HUES48 (cell line): ENCODE results near the gene CKS1B.

Experiments used
- H3K27ac ChIP-seq: one replicate; pipeline ENCODE4 v1.7.0; 2013; ENCODE audit warnings: low read depth, low read length, inconsistent platforms
- H3K27me3 ChIP-seq: 2 replicates; pipeline ENCODE4 v1.6.1; 2013; ENCODE audit warnings: mild to moderate bottlenecking, low read length; ENCODE audit not compliant: control insufficient read depth, insufficient read depth
- H3K36me3 ChIP-seq: 2 replicates; pipeline ENCODE4 v1.6.1; 2013; ENCODE audit warnings: low read length; ENCODE audit not compliant: control insufficient read depth, insufficient read depth
- H3K4me1 ChIP-seq: 2 replicates; pipeline ENCODE4 v1.6.1; 2013; ENCODE audit warnings: mild to moderate bottlenecking, low read length; ENCODE audit not compliant: control insufficient read depth, insufficient read depth
- H3K4me3 ChIP-seq: 2 replicates; pipeline ENCODE4 v1.5.1; 2013; ENCODE audit warnings: mild to moderate bottlenecking, low read depth, low read length
- H3K9ac ChIP-seq: 2 replicates; pipeline ENCODE4 v1.6.1; 2013; ENCODE audit warnings: mild to moderate bottlenecking, low read depth, low read length, moderate library complexity
- H3K9me3 ChIP-seq: 2 replicates; pipeline ENCODE4 v1.6.1; 2013; ENCODE audit warnings: low read length; ENCODE audit not compliant: control insufficient read depth, insufficient read depth

Gene CKS1B

DNA sequence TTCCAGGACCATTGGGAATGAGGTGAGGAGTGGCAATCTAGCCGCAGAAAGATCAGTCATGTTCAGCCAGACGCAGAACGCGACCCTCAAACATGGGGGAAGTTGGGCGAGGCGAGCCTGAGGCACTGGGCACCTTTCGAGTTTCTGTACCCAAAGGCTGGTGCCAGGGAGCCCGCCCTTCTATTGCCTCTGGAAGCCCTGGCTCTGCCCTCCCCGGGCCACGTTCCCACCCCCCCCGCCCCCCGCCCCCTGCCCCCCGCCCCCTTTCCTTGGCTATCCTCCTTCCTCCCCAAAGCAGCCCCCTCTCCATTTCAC lies 25.9 kb downstream of the CKS1B start:
- peak overlapping the region; percentile 83 for H3K9ac ChIP-seq
- no peaks in the 10 kb centered on the region for H3K36me3 ChIP-seq
- peak overlapping the region; percentile 68 for H3K4me3 ChIP-seq
- H3K27ac ChIP-seq = peak overlapping the region; percentile 92
- peaks cover 12% of the 10 kb centered on the region for H3K4me1 ChIP-seq
- H3K9me3 ChIP-seq = no peaks in the 10 kb centered on the region
- H3K27me3 ChIP-seq = 0 out of 2 replicates have a peak, but pooled peaks cover 3% of the 10 kb centered on the region

DNA sequence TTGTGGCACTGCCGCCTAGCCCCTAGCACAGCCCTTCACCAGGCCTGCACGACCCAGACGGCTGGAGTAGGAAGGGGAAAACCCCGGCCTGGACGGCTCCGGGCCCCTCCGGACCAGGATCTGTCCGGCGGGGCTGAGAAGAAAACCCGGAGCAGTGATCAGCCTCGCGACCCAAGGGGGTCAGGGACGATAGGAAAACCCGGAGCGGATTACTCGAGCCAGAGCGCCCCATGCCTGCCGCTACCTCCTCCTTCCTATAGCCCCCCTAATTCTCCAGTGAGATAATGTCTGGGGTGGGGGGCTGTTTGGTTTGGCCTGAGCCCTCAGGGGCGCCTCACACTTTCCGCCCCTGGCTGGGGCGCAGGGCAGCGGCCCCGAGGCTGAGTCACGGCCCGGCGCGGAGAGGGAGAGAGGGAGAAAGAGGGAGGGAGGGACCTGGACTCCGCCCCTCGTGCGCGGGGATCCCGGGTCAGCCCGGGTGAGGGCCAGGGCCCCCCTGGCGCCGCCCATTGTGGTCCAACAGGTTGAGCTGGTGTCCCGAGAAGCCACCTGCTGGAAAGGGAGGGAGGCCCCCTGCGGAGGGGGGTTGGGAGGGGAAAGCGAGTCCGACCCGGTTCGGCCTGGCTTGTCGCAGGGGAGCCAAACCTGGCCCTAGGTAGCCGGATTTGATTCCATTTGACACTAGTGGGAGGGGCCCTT lies 26.4 kb downstream of the CKS1B start:
- peaks cover 14% of the 10 kb centered on the region for H3K4me1 ChIP-seq
- peak overlapping the region; percentile 83 for H3K9ac ChIP-seq
- peak overlapping the region; percentile 68 for H3K4me3 ChIP-seq
- 0 out of 2 replicates have a peak, but pooled peaks cover 3% of the 10 kb centered on the region for H3K27me3 ChIP-seq
- H3K36me3 ChIP-seq = no peaks in the 10 kb centered on the region
- peak overlapping the region; percentile 92 for H3K27ac ChIP-seq
- H3K9me3 ChIP-seq = no peaks in the 10 kb centered on the region

DNA sequence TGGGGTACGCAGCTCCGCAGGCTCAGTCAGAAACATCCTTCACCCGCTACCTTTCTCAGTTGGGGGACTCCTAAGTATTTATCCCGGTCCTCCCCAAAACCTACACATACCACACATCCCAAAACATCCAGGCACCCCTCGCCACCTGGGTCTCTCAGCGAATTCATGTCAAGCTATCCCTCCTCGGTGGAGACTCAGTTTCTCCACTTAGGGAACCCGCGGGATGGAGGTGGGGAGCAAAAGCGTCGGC lies 26.9 kb downstream of the CKS1B start:
- Histone ChIP-seq H3K9ac (peak overlapping the region; percentile 83; the same call in 1 of the 2 replicates), H3K27ac (peak overlapping the region; percentile 92), H3K36me3 (no peaks in the 10 kb centered on the region), H3K4me3 (peak overlapping the region; percentile 68), H3K4me1 (peaks cover 14% of the 10 kb centered on the region), H3K27me3 (0 out of 2 replicates have a peak, but pooled peaks cover 3% of the 10 kb centered on the region), H3K9me3 (no peaks in the 10 kb centered on the region)

DNA sequence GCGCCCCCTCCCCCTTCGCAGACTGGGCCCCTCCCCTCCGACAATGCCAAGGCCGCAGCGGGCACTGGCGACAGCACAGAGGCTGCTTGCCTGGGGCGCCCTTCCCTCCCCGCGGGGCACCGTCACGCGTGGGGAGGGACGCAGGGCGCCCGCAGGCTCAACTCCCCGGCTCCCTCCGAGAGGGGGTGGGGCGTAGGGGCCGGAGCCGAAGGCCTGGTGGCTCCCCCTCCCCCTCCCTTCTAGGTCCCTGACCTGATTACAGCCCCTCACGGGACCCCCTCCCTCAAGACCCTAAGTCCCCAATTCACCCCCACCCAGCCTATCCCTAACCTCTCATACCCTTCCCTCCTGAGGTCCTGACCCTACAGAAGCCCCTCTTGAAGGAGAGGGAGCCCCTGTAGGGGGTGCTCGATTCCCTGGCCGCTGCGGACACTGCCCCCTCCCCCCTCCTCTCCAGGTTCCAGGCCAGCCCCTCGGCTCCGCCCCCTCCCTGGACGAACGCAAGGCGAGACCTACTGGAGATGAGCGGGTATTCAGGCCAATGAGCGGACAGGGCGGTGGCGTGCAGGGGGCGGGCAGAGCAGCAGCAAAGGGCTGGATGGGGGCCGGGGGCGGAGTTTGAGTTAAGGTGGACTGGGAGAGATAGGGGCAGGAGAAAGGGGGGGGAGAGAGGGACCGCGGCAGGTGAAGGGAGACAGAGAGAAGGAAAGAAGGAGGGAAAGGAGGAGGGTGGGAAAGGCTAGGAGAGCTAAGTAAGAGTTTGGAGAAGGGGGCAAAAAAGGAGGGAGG lies 27.4 kb downstream of the CKS1B start:
- Histone ChIP-seq H3K4me3 (peak overlapping the region; percentile 68), H3K27me3 (0 out of 2 replicates have a peak, but pooled peaks cover 3% of the 10 kb centered on the region), H3K36me3 (no peaks in the 10 kb centered on the region), H3K9me3 (no peaks in the 10 kb centered on the region), H3K4me1 (peaks cover 14% of the 10 kb centered on the region), H3K27ac (peak overlapping the region; percentile 92), H3K9ac (peak overlapping the region; percentile 83; the same call in 1 of the 2 replicates)

DNA sequence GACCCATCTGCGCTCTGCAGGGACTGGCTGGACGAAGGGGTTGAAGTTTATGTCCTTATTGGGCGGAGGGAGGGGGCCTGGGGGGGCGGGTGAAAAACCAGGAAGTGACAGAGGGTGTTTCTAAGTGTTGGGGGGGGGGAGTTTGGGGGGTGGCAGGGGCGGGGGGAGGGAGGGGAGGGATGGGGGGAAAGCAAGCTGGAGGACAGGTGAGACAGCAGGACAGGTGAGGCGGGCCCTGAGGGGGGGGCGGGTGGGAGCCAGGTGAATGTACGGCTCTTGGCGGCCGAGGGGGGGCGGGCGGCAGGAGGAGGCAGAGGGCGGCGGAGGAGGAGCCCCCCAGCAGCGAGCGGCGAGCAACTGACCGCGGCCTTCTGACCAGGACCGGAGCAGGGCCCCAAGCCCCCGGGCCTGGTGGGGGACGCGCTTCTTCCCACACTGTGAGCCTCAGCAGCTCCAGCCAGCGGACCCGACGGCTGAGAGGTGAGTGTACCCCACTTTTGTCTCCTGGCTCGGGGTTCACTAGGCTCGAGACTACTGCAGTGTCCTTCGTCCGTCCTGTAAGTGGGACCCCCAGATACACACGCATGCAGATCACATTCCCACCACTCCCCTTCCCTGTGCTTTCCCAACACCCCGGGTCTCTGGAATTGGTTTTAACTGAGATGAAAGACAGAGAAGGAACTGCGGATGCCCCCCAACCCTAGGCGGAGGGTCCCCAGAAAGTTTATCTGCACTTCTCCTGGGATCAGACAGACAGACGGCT lies 28.2 kb downstream of the CKS1B start, which contains the start of gene ZBTB7B:
ZBTB7B (plus strand) TSS at position 339 of the 763 bp plus-strand sequence. CDS start 11,859 bp downstream, outside the sequence.
- H3K36me3 ChIP-seq = no peaks in the 10 kb centered on the region
- no peaks in the 10 kb centered on the region for H3K9me3 ChIP-seq
- H3K27ac ChIP-seq = peak within 1 kb of the TSS; percentile 92
- H3K9ac ChIP-seq = peak within 1 kb of the TSS; percentile 64; the same call in 1 of the 2 replicates
- H3K27me3 ChIP-seq = 0 out of 2 replicates have a peak, but pooled peaks cover 2% of the 10 kb centered on the region
- H3K4me1 ChIP-seq = peaks cover 14% of the 10 kb centered on the region
- H3K4me3 ChIP-seq = peak within 1 kb of the TSS; percentile 84

DNA sequence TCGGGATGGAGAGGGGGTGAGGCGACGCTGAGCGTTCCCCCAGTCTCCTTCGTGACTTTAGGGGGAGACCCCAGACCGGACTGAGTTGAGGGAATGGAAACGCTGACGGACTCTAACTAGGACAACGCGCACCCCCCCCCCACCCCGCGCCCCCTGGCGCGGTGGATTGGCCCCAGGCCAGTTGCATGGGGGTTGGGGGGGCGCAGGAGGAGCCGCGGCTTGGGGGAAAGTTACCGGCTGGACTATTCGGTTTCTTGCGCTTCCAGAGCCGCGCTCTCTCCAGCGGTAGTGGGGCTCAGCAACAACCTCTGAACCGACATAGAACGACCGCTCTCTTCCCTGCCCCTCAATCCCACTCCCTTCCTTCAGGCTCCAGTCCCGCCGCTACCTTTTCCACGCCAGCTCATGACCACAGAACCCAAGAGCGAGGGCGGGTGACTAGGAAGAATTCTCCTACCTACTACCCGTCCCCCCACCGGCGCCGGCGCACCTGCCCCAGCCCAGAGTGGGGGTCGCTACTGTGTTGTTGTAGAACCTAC lies 28.8 kb downstream of the CKS1B start:
- Histone ChIP-seq H3K9ac (peak overlapping the region; percentile 64; the same call in 1 of the 2 replicates), H3K27ac (peak overlapping the region; percentile 81), H3K4me1 (peaks cover 14% of the 10 kb centered on the region), H3K9me3 (no peaks in the 10 kb centered on the region), H3K4me3 (peak overlapping the region; percentile 84), H3K36me3 (no peaks in the 10 kb centered on the region), H3K27me3 (no peaks in the 10 kb centered on the region)

DNA sequence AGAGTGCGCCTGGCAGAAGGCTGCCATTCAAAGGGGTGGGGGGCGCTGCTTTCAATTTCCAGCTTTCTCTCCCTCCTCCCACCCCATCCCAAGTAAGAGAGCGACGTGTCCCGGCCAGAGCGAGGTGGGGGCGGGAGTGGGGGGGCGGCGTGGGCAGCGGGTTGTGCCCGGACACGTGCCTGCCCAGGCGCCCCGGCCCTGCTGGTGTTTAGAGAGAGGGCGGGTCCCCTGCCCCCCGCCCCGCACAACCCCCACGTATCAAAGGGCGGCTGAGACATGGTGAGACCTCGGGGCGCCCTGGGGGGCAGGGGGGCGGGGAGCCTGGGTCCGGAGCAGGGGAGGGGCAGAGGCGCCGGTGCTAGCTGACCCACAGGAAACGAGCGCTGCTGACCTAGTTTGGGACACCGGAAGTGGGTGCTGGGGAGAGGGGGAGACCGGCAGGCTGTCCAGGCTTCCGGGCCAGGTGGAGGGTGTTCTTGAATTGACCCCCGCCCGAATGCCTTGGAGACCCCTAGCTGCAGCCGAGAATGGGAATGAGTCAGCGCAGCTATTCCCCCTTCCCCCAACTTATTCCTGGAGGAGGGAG lies 29.4 kb downstream of the CKS1B start:
- Histone ChIP-seq H3K36me3 (no peaks in the 10 kb centered on the region), H3K4me1 (peaks cover 14% of the 10 kb centered on the region), H3K4me3 (peak overlapping the region; percentile 84), H3K27me3 (no peaks in the 10 kb centered on the region), H3K9ac (peak overlapping the region; percentile 64; the same call in 1 of the 2 replicates), H3K9me3 (no peaks in the 10 kb centered on the region), H3K27ac (peak overlapping the region; percentile 81)

DNA sequence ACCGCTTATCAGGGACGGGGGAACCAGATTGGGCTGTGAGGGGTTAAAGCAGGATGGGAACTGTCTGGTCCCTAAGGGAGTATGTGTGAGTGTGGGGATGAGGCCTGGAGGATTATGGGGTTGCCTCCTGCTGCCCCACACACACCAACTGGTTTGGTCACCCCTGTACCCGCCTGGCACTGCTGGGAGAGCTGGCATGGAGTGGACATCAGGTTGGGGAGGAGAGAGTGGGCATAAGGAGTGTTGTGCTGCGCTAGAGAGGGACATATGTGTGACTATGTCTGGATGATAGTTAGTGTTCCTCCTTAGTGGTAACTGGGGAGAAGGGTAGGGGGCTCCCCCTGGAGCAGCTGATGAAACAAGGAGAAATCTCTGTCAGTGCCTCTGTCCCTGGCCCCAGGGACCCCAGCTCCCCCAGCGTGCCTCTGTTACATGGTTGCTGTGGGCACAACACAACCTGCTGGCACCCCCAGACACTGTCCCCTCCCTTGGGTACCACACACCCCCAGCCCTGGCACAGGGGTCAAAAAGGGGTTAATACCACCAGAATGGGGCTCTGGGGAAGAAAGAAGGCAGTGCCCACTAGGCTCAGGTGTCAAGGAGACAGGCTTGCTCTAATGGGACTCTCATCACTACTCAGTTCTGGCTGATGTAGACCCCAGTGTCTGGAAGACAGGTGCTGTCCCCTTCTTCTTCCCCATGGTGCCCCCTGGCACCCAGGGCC lies 30.0 kb downstream of the CKS1B start:
- Histone ChIP-seq H3K9ac (peak overlapping the region; percentile 55; the same call in 1 of the 2 replicates), H3K4me1 (peaks cover 14% of the 10 kb centered on the region), H3K27ac (peak overlapping the region; percentile 81), H3K36me3 (no peaks in the 10 kb centered on the region), H3K9me3 (no peaks in the 10 kb centered on the region), H3K27me3 (no peaks in the 10 kb centered on the region), H3K4me3 (peak overlapping the region; percentile 84)

DNA sequence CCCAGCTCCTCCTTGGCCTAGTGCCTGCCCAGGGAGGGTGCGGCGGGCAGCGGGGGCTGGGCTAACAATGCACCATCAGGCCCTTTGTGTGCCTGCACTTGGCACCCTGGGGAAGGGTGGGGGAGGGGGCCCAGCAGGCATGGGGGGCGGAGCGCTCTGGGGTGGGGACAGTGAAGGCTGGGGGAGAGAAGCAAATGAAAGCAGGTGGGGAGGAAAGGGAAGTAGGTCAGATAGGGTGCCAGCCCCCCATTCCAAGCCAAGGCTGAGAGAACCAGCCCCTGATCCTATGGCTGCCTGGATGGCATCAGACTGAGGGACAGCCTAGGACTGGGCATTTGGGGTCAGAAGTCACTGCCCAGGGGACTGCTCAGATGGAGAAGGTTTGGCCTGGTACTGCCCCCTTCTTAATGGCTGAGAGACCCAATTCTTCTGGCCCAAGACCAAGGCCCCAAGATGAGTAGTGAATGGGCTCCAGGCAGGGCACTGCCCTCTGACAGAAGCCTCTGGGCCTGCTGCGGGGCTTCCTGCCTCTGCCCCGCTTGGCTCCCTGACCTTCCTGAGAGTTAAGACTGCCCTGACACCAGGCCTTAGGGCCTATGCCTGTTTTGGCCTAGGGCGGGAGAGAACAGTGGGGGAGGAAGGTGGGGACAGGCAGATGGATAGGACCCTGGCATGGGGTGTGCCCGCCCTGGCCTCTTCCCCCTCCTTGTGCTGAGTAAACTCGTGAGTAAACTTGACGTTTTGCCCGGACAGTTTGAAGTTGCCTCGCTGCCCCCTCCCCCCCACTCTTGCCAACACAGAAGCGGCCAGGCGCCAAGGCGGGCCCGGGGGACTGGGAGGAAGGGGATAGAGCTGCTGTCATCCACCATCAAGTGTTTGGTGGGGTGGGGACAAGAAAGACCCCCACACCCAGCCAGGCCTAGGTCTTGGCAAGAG lies 30.9 kb downstream of the CKS1B start:
- H3K4me3 ChIP-seq = peak overlapping the region; percentile 84; the same call in 1 of the 2 replicates
- H3K27me3 ChIP-seq = no peaks in the 10 kb centered on the region
- peak overlapping the region; percentile 81 for H3K27ac ChIP-seq
- peaks cover 17% of the 10 kb centered on the region for H3K4me1 ChIP-seq
- 0 out of 2 replicates have a peak overlapping the region, but pooled peaks have one; percentile 55 for H3K9ac ChIP-seq
- no peaks in the 10 kb centered on the region for H3K36me3 ChIP-seq
- H3K9me3 ChIP-seq = no peaks in the 10 kb centered on the region
